ENCODE data around the gene PRKCE.

GRCh38 chr2:45898819-45899218 is 247.3 kb downstream of the PRKCE start:
- TF ChIP-seq CTCF (IDR thresholded peaks at IDR 0.05; ENCODE audit: extremely low read depth in 1 of 2, insufficient read depth in 1 of 2, low read depth in 1 of 2, low read length in 2 of 2) (no peak), EZH2 (IDR thresholded peaks at IDR 0.05; ENCODE audit: borderline replicate concordance, low read depth, low read length, severe bottlenecking) (no peak), FOS (IDR thresholded peaks at IDR 0.05; ENCODE audit: borderline replicate concordance, insufficient read depth, low read length) (no peak), POLR2A (IDR thresholded peaks at IDR 0.05; ENCODE audit: low read depth, low read length) (no peak), MYC (IDR thresholded peaks at IDR 0.05; ENCODE audit: low read depth, low read length) (no peak), JUN (IDR thresholded peaks at IDR 0.05; ENCODE audit: borderline replicate concordance, insufficient read depth, insufficient read length, low read depth) (no peak), GATA2 (IDR thresholded peaks at IDR 0.05; ENCODE audit: insufficient read depth, insufficient read length, low read depth, low read length) (no peak)
- TF ChIP-seq, protein P1, sequence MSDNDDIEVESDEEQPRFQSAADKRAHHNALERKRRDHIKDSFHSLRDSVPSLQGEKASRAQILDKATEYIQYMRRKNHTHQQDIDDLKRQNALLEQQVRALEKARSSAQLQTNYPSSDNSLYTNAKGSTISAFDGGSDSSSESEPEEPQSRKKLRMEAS (IDR thresholded peaks at IDR 0.05; ENCODE audit: insufficient read depth, insufficient read length) = no peak
